A549 (cell line): ENCODE measurements around the gene MROH7. TPM values are rescaled to one million over a fixed set of nuclear protein-coding genes. Genes with fewer than 3 reads are reported as not detected.

ENCODE experiments used
- ATAC-seq, 2 experiments: fragments of 200-7000 bp in 1 of 2; fragments of >200 bp in 1 of 2; cut with Nextera tagmentation in 1 of 2; cut with Tn5 transposase in 1 of 2; 3 replicates each; pipeline versions ENCODE4 v1.8.0 to v1.9.1; 2018 to 2020; ENCODE audit warnings: mild to moderate bottlenecking in 1 of 2, moderate library complexity in 1 of 2
- CTCF ChIA-PET: fragments of 300-600 bp; sonication (Branson Sonifier 250); formaldehyde crosslinking; extraction: SDS; loops from one replicate; lab custom pipeline; 2021; ENCODE audit warnings: antibody characterized with exemption, inconsistent platforms; lab: Yijun Ruan, JAX
- POLR2A ChIA-PET: fragments of 350-600 bp; formaldehyde crosslinking; extraction: SDS; loops from one replicate; lab custom pipeline; 2021; ENCODE audit warnings: antibody characterized with exemption, inconsistent platforms; lab: Yijun Ruan, JAX
- DNase-seq, 2 experiments: peaks; one replicate each; pipeline versions ENCODE4 v3.0.0 to v3.0.0-alpha.2; 2011 to 2016; ENCODE audit warnings: low read depth in 1 of 2, low spot score in 1 of 2
- FAIRE-seq: peaks from 2 replicates; lab custom pipeline; 2011; peaks lifted over from hg19 to GRCh38; lab: Jason Lieb, UNC
- H3K27ac ChIP-seq, 2 experiments: fragments of >200 bp; sonication (Bioruptor Twin); formaldehyde crosslinking; 3 replicates each; pipeline ENCODE4 v1.5.1; 2016 to 2017
- H3K4me1 ChIP-seq: fragments of >200 bp; sonication (Bioruptor Twin); formaldehyde crosslinking; 3 replicates; pipeline ENCODE4 v1.6.1; 2016
- H3K4me2 ChIP-seq: fragments of >200 bp; sonication (Bioruptor Twin); formaldehyde crosslinking; 3 replicates; pipeline ENCODE4 v1.6.1; 2016
- H3K4me3 ChIP-seq: fragments of >200 bp; sonication (Bioruptor Twin); formaldehyde crosslinking; 3 replicates; pipeline ENCODE4 v1.5.1; 2016
- H3K9me3 ChIP-seq: fragments of >200 bp; sonication (Bioruptor Twin); formaldehyde crosslinking; 3 replicates; pipeline ENCODE4 v1.6.1; 2016
- CBX2 ChIP-seq: fragments of 200-600 bp; sonication (generic); IDR thresholded peaks from 2 replicates; pipeline ENCODE4 v1.6.1; 2016; ENCODE audit warnings: low read depth, mild to moderate bottlenecking, borderline replicate concordance
- CBX8 ChIP-seq: fragments of 200-600 bp; sonication (generic); IDR thresholded peaks from 2 replicates; pipeline ENCODE4 v1.6.1; 2016
- CEBPB ChIP-seq, 2 experiments: fragments of >200 bp in 1 of 2; sonication (Bioruptor Twin) in 1 of 2; formaldehyde crosslinking in 1 of 2; IDR thresholded peaks; 2 replicates each; pipeline ENCODE4 v1.6.1; 2012 to 2016
- CHD4 ChIP-seq: fragments of 200-600 bp; sonication (generic); IDR thresholded peaks from 2 replicates; pipeline ENCODE4 v1.6.1; 2016; ENCODE audit warnings: antibody characterized with exemption, mild to moderate bottlenecking, borderline replicate concordance
- E2F6 ChIP-seq: IDR thresholded peaks from 2 replicates; pipeline ENCODE4 v1.6.1; 2012; ENCODE audit warnings: low read depth, borderline replicate concordance
- ELK1 ChIP-seq: fragments of 150-350 bp; IDR thresholded peaks from 2 replicates; pipeline ENCODE4 v1.6.1; 2014; ENCODE audit warnings: low read depth, mild to moderate bottlenecking, low read length
- ESRRA ChIP-seq: fragments of 150-350 bp; IDR thresholded peaks from 2 replicates; pipeline ENCODE4 v1.6.1; 2014; ENCODE audit warnings: mild to moderate bottlenecking, low read length, borderline replicate concordance
- FOSL2 ChIP-seq, 2 experiments: fragments of 450-650 bp in 1 of 2; fragments of >200 bp in 1 of 2; sonication (Bioruptor Twin) in 1 of 2; formaldehyde crosslinking; IDR thresholded peaks; 2 replicates each; pipeline versions ENCODE4 v1.5.0 to v1.6.1; 2016 to 2020; ENCODE audit warnings: mild to moderate bottlenecking in 1 of 2, moderate library complexity in 1 of 2
- HOXA7 ChIP-seq: fragments of 250-450 bp; sonication (Bioruptor Pico); IDR thresholded peaks from 2 replicates; pipeline ENCODE4 v1.5.0; 2020; ENCODE audit warnings: mild to moderate bottlenecking, moderate library complexity
- JUN ChIP-seq, 2 experiments: fragments of >200 bp; sonication (Bioruptor Twin); formaldehyde crosslinking; IDR thresholded peaks; 2 replicates in 1 of 2; 3 replicates in 1 of 2; pipeline ENCODE4 v1.6.1; 2016 to 2017
- KDM1A ChIP-seq: fragments of 200-600 bp; sonication (generic); IDR thresholded peaks from 2 replicates; pipeline ENCODE4 v1.6.1; 2016; ENCODE audit warnings: low read depth, mild to moderate bottlenecking
- KDM5A ChIP-seq: fragments of 200-600 bp; sonication (generic); IDR thresholded peaks from 2 replicates; pipeline ENCODE4 v1.6.1; 2016; ENCODE audit warnings: antibody characterized with exemption, mild to moderate bottlenecking
- MAZ ChIP-seq: fragments of 150-350 bp; IDR thresholded peaks from 2 replicates; pipeline ENCODE4 v1.6.1; 2014; ENCODE audit warnings: antibody characterized with exemption, low read depth, low read length, borderline replicate concordance
- MYC ChIP-seq: IDR thresholded peaks from 2 replicates; pipeline ENCODE4 v1.6.1; 2012; ENCODE audit warnings: mild to moderate bottlenecking, inconsistent platforms, low read length, improper control_type of control experiment, borderline replicate concordance
- PHF8 ChIP-seq: fragments of 200-600 bp; sonication (generic); IDR thresholded peaks from 2 replicates; pipeline ENCODE4 v1.6.1; 2016; ENCODE audit warnings: low read depth, mild to moderate bottlenecking, antibody characterized with exemption, moderate library complexity, borderline replicate concordance
- POLR2AphosphoS2 ChIP-seq: conservative IDR thresholded peaks from 2 replicates; pipeline ENCODE4 v1.6.1; 2012; ENCODE audit warnings: low read length, improper control_type of control experiment, inconsistent platforms
- RCOR1 ChIP-seq: fragments of 150-350 bp; IDR thresholded peaks from 2 replicates; pipeline ENCODE4 v1.6.1; 2014; ENCODE audit warnings: antibody characterized with exemption, low read length, low read depth
- RFX5 ChIP-seq: fragments of 450-650 bp; IDR thresholded peaks from 2 replicates; pipeline ENCODE4 v1.7.1; 2014; ENCODE audit warnings: antibody characterized with exemption, mild to moderate bottlenecking, moderate library complexity
- RNF2 ChIP-seq: fragments of 200-600 bp; sonication (generic); IDR thresholded peaks from 2 replicates; pipeline ENCODE4 v1.6.1; 2016; ENCODE audit warnings: low read depth, mild to moderate bottlenecking, antibody characterized with exemption, moderate library complexity, borderline replicate concordance
- SMC3 ChIP-seq: fragments of >200 bp; sonication (Bioruptor Twin); formaldehyde crosslinking; IDR thresholded peaks from 3 replicates; pipeline ENCODE4 v1.6.1; 2018; ENCODE audit warnings: inconsistent platforms
- USF2 ChIP-seq: fragments of 450-650 bp; IDR thresholded peaks from 2 replicates; pipeline ENCODE4 v1.6.1; 2014; ENCODE audit warnings: antibody characterized with exemption
- ZC3H11A ChIP-seq: fragments of 450-650 bp; IDR thresholded peaks from 2 replicates; pipeline ENCODE4 v1.6.1; 2014; ENCODE audit warnings: antibody characterized with exemption, mild to moderate bottlenecking
- ZFP36 ChIP-seq: fragments of 450-650 bp; IDR thresholded peaks from 2 replicates; pipeline ENCODE4 v1.6.1; 2014; ENCODE audit warnings: borderline replicate concordance; ENCODE audit not compliant: partially characterized antibody
- ZNF302 ChIP-seq: fragments of 250-450 bp; sonication (Bioruptor Pico); IDR thresholded peaks from 2 replicates; pipeline ENCODE4 v1.9.0; 2021; ENCODE audit warnings: inconsistent platforms, mild to moderate bottlenecking, moderate library complexity
- ZSCAN20 ChIP-seq: fragments of 250-450 bp; sonication (Bioruptor Pico); IDR thresholded peaks from 2 replicates; pipeline ENCODE4 v1.8.0; 2022; ENCODE audit warnings: mild to moderate bottlenecking, moderate library complexity
- WGBS: methylation state at CpG from one replicate; pipeline ENCODE4 v1.1.6; 2017; ENCODE audit errors: missing lambda C conversion rate; 5-methylcytosine and 5-hydroxymethylcytosine counted together
- polyA plus RNA-seq, 4 experiments: library from polyadenylated mRNA; depleted of rRNA in 3 of 4; stranded (reverse); fragments of >200 nt; fragmentation: RNase III in 1 of 4; extraction: RNeasy Plus Mini Kit Qiagen cat#74134 plus additional on column Dnase treatment in 1 of 4; gene quantifications; 2 replicates in 3 of 4; 3 replicates in 1 of 4; pipeline ENCODE4 v1.2.3, GENCODE V29; 2011 to 2017
- TF ChIP-seq, protein P1 (sequence below): fragments of 250-450 bp; sonication (Bioruptor Pico); IDR thresholded peaks from 2 replicates; pipeline ENCODE4 v1.5.0; 2021; ENCODE audit warnings: mild to moderate bottlenecking, moderate library complexity, borderline replicate concordance
- TF ChIP-seq, protein P2 (sequence below): fragments of >200 bp; sonication (Bioruptor Twin); formaldehyde crosslinking; IDR thresholded peaks from 3 replicates; pipeline ENCODE4 v1.5.1; 2016

The MROH7 gene
- polyA plus RNA-seq, 2 of the 4 experiments (the other 2 are of a cell fraction) = not detected

GRCh38 chr1:54710841-54711240, 69.3 kb downstream of the MROH7 start:
- WGBS = 92% methylated on average over 2 of the region's 6 CpGs
- H3K9me3 ChIP-seq = no peaks in the 10 kb centered on the region
- POLR2A ChIA-PET = no interaction called here
- TF ChIP-seq CHD4 (no peak), ZSCAN20 (CRISPR knock-in tag) (no peak), KDM1A (no peak), ZC3H11A (no peak), CBX8 (no peak), POLR2AphosphoS2 (no peak), ESRRA (no peak), MAZ (no peak), E2F6 (no peak), ELK1 (no peak), RCOR1 (no peak), RFX5 (no peak), FOSL2 (IDR thresholded peaks at IDR 0.05) (no peak), FOSL2 (CRISPR knock-in tag; IDR thresholded peaks at IDR 0.05) (no peak), ZNF302 (CRISPR knock-in tag) (no peak), JUN (IDR thresholded peaks at IDR 0.05) (no peak), HOXA7 (CRISPR knock-in tag) (no peak), MYC (no peak), CBX2 (no peak)
- TF ChIP-seq, protein P1, sequence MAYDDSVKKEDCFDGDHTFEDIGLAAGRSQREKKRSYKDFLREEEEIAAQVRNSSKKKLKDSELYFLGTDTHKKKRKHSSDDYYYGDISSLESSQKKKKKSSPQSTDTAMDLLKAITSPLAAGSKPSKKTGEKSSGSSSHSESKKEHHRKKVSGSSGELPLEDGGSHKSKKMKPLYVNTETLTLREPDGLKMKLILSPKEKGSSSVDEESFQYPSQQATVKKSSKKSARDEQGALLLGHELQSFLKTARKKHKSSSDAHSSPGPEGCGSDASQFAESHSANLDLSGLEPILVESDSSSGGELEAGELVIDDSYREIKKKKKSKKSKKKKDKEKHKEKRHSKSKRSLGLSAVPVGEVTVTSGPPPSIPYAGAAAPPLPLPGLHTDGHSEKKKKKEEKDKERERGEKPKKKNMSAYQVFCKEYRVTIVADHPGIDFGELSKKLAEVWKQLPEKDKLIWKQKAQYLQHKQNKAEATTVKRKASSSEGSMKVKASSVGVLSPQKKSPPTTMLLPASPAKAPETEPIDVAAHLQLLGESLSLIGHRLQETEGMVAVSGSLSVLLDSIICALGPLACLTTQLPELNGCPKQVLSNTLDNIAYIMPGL (CRISPR knock-in tag) = no peak
- TF ChIP-seq, protein P2, sequence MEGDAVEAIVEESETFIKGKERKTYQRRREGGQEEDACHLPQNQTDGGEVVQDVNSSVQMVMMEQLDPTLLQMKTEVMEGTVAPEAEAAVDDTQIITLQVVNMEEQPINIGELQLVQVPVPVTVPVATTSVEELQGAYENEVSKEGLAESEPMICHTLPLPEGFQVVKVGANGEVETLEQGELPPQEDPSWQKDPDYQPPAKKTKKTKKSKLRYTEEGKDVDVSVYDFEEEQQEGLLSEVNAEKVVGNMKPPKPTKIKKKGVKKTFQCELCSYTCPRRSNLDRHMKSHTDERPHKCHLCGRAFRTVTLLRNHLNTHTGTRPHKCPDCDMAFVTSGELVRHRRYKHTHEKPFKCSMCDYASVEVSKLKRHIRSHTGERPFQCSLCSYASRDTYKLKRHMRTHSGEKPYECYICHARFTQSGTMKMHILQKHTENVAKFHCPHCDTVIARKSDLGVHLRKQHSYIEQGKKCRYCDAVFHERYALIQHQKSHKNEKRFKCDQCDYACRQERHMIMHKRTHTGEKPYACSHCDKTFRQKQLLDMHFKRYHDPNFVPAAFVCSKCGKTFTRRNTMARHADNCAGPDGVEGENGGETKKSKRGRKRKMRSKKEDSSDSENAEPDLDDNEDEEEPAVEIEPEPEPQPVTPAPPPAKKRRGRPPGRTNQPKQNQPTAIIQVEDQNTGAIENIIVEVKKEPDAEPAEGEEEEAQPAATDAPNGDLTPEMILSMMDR = no peak
- ATAC-seq (no peak), DNase-seq (no peak), FAIRE-seq (no peak)
- H3K4me1 ChIP-seq = no peaks in the 10 kb centered on the region
- H3K27ac ChIP-seq = no peak overlapping the region
- H3K4me3 ChIP-seq = no peak overlapping the region
- CTCF ChIA-PET = no interaction called here
- no peak overlapping the region for H3K4me2 ChIP-seq

DNA sequence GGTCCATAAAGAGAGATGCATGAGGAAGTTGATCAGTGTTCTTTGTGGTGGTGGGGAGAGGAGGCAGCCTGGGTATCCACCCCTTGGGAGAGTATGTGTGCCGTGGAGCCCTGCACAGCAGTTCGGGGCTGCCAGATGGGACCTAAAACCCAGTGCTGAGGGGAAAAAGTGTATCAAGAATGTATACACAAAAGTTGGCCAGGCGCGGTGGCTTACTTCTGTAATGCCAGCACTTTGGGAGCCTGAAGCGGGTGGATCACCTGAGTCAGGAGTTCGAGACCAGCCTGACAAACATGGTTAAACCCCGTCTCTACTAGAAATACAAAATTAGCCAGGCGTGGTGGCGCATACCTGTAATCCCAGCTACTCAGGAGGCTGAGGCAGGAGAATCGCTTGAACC, 70.0 kb downstream of the MROH7 start:
- no peaks in the 10 kb centered on the region for H3K9me3 ChIP-seq
- H3K27ac ChIP-seq = no peak overlapping the region
- WGBS = 81% methylated on average over 10 of the region's 10 CpGs
- no peak overlapping the region for H3K4me3 ChIP-seq
- H3K4me1 ChIP-seq = no peaks in the 10 kb centered on the region
- ATAC-seq = no peak
- H3K4me2 ChIP-seq = no peak overlapping the region
- ChIA-PET CTCF (interaction anchor here (1.6 kb wide), 1 partner anchor 8 kb away, joined by 3 read pairs; no protein-coding TSS in a partner anchor), POLR2A (no interaction called here)
- DNase-seq = no peak
- no peak for TF ChIP-seq ZFP36
- TF ChIP-seq CEBPB (IDR thresholded peaks at IDR 0.05) = no peak
- TF ChIP-seq CBX8 = no peak
- TF ChIP-seq MYC = no peak
- no peak for TF ChIP-seq USF2
- no peak for TF ChIP-seq RNF2
- no peak for TF ChIP-seq KDM5A
- no peak for TF ChIP-seq ELK1
- TF ChIP-seq E2F6 = no peak
- no peak for TF ChIP-seq ESRRA
- no peak for TF ChIP-seq PHF8
- no peak for TF ChIP-seq SMC3
- no peak for TF ChIP-seq CBX2
- FAIRE-seq = no peak
